SIG-M5 (cell line): ENCODE results near the gene DLG3.

Source experiments
- DNase-seq: peaks from one replicate; lab custom pipeline; 2025; lab: John Stamatoyannopoulos, UW

DLG3 gene

DNA sequence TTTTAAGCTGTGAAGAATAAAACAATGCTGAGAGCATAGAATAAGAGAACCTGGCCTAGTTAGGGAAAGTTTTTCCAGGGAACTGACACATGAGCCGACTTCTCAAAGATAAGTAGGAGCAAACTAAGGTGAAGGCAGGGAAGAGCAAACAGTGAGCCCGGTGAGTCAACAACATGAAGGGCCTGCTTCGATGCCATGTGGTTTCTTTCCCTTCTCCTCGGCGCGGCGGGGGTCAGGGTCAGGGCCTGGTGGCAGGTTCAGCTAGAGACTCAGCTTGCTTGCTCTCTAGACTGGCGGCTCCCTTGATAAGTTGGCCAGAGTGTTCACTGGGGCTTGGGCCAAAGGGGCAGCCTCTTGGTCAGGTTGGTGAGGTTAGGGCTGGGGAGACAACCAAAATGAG, 81.1 kb downstream of the DLG3 start:
- no peak for DNase-seq

DNA sequence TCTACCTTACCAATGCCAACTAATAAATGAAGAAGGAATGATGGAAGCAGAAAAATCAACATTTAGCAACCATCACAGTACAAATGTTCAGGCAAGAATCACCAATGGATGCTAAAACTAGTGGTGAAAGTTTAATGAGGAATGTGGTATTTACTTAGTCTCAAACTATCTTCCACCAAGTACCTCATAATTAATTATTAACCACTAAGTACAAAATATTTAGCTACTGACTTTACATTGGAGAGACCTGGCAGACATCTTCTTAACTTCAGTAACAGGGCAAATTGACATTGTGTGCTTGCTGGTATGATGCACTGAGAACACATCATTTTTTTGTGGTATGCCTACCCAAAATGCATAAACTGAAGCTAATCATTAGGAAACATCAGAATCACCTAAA, 82.4 kb downstream of the DLG3 start:
- DNase-seq = no peak

DNA sequence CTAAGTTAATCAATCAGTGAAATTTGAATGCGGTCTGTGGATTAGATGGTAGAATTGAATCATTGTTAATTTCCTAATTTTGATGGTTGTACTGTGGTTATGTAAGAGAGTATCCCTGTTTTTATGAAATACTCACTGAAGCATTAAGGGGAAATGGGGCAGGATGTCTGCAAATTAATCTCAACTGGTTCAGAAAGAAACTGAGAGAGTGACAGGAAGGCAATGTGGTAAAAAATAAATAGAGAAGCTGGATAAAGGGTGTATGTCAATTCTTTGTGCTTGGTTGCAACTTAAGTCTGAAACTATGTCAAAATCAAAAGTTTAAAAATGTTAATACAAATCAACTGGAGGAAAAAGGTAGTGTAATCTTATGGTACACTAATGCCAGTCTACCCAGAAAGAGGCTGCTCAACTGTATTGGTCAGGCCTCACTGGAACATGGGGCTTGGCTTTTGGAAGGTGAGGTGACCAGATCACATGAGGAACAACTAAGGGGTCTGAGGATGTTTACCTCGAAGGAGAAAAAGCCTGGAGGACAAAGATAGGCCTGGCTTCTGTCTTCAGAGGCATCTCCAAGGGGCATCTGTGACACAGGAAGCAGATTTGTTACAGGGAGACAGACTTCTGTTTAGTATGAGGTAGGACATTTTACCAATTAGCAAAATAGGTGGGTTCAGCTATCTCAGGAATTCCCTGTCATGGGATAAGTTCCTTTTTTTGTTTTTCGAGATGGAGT, 83.1 kb downstream of the DLG3 start:
- no peak for DNase-seq

DNA sequence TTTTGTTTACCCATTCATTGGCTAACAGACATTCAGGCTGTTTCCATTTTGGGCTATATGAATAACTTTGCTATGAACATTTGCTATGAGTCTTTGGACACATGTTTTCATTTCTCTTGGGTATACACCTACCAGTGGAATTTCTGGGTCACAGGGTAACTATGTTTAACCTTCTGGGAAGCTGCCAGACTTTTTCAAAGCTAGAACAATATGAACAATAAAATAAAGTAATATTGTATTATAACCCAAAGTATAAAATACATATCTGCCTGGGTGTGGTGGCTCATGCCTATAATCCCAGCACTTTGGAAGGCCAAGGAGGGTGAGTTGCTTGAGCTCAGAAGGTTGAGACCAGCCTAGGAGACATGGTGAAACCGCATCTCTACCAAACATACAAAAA, 90.6 kb downstream of the DLG3 start:
- no peak for DNase-seq

DNA sequence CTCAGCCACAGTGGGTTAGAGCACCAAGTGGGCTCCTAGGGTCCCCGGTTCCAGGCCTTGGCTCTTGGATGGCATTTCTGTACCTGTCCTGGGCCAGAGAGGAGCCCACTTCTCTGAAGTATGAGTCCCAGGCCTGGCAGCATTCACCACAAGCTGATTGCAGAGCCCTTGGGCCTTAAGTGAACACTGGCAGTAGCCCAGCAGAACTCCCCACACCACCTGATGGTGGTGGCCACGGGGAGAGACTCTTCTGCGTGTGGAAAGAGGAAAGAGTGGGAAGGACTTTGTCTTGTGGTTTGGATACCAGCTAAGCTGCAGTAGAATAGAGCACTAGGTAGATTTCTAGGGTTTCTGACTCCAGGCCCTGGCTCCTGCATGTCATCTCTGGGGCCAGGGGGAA, 104.8 kb downstream of the DLG3 start:
- no peak for DNase-seq

DNA sequence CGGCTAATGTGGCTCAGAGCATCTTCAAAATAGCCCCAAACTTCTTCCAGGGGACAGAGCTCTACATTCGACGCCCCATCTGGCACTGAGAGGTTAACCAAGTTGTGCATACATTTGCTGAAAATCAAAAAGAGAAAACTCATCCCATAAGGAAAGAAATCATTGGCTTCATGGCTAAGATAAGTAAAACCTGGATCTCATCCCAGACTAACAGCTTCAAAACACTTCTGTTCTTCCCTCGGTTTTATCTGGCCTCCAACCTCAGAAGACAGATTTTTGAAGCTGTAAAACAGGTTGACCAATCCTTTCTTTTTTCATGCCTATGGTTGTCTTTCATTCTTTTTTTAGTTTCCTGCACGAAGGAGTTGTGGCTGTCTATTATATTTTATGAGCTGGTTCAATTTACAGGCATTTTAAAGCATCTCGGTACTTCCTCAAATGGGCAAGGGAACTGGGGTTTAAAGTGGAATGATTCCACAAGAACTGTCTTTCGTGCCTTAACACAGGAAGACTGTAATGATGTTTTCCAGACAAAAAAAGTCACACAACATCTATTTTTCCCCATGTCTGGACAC, 107.6 kb downstream of the DLG3 start:
- DNase-seq = no peak

DNA sequence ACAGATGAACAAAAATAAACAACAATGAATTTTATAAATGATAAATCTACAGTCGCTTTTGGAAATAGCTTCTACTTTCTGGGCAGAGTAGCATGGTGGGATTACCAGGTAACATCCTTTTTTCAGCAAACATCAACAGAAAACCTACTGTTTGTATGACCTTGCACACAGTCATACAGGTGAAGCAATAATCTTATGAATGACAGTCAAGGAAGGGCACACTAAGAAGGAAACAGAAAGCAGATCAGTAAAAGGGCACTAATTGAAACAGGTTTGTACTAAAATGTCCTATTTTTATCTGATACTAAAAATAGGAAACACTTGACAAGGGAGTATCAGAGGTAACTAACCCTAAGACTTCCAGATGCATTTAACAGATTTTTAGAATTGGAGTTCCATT, 108.9 kb downstream of the DLG3 start:
- DNase-seq = no peak

DNA sequence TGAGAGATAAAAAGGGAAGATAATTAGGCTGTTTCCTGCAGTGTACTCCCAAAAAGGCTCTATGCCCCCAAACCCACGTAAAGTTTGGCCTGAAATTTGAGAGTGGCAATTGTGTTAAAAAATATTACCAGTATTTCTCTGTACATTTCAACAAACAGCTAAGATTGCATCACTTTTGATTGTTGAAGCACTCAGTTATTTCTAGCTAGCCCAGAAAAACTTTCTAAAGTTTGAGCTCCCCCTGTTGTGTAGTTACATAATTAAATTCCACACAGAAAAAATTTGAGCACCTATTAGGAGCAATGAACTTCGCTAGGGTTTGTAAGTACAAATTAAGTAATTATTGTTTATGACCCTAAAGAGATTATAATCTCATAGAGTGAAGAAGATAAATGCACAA, 109.4 kb downstream of the DLG3 start:
- DNase-seq = no peak

DNA sequence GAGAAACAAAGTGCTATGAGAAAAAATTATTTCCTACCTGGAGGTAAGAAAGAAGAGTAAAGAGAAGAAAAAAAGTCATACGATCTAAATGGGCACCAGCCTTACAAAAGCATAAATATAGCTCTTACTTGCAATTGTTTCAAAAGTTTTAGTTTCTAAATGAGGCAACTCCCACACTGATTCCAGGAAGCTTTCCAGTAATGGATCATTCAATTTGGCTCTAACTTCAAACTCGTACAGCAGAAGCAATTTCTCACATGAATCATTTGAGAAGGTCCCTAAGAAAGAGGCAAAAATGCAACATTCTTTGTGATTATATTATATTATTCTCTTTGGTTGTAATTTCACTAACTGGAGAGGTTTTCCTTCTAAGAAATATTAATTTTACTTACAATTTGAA, 109.9 kb downstream of the DLG3 start:
- no peak for DNase-seq

DNA sequence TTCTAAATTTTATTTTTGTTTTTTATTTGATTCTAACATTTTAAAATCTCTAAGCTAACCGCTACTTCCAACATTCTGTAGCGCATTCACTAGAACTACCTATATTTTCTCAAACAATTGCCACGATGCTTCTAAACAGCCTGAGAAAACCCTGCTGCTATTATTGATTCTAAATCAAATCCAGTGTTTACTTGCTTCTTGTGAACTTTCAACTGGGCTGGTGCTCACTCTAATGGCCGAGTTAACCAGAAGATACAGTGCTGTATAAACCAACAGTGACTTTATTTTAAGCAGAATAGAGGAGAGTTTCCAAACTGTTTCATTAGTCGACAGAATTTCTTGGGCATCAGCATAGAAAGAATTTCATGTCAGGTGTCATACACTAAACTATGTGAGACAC, 110.3 kb downstream of the DLG3 start:
- DNase-seq = no peak
